T-helper 1 cell treated with Interleukin-12 subunit alpha and Interleukin-12 subunit beta and Interleukin-4 antibody, amounts not matched to agents 30 ng/mL and 1 ng/mL, for 36 hours (primary cell): ENCODE measurements around the gene SPOCD1. TPM values are rescaled to one million over a fixed set of nuclear protein-coding genes. Genes with fewer than 3 reads are reported as not detected.

Source experiments
- intact Hi-C: fragments of 100-400 bp; cut with micrococcal nuclease; formaldehyde crosslinking; loops from one replicate; pipeline ENCODE4 v1.15.1; 2024
- total RNA-seq: library from RNA; stranded (reverse); gene quantifications from 2 replicates; pipeline ENCODE4 v1.2.3, GENCODE V29; 2022

The SPOCD1 gene
- total RNA-seq, 1 donor from 2014 or later = not detected

DNA sequence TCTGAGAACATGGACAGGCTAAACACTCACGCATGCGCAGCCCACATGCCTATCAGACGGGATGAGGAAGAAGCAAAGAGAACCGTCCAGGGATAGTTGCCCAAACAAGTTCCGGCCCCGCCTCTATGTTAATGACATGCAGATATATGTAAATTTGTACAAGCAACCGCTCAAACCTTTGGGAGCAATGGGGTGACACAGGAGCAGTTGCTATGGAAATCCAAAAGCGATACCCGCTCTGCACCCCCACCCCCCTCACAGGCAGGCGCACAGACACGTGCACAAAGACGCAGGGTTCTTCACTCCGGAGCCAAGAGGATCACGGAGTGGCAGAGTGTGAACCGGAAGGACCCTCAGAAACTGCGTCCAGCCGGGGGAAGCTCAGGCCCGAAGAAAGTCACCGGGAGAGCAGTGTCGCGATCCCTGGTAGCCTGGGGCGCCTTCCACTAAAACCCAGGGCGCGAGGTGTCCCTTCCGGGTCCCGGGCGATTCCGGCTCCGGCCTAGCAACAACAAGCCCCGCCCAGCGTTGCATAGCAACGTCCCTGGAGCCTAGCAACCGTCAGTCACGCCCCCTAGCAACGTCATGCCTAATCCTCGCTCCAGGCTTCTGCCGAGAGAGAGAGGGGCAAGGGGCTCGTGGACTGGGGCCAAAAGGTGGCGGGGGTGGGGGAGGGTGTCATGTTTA, 27.5 kb downstream of the SPOCD1 start:
- intact Hi-C loops = loop anchor here (1.0 to 5.0 kb wide), 9 partner anchors 27 to 606 kb away; partner anchors contain the start of genes KHDRBS1, PEF1, SNRNP40 and SPOCD1

- intact Hi-C loops = loop anchor here (1.0 to 5.0 kb wide), 9 partner anchors 26 to 605 kb away; partner anchors contain the start of genes KHDRBS1, PEF1, SNRNP40 and SPOCD1
These were observed 28.1 kb downstream of the SPOCD1 start for GRCh38 chr1:31787786-31788137.

GRCh38 chr1:31787261-31787660, 28.6 kb downstream of the SPOCD1 start:
- intact Hi-C loops = loop anchor here (5.0 kb wide), 1 partner anchor 605 kb away; no protein-coding TSS in a partner anchor

GRCh38 chr1:31786366-31787060, 29.3 kb downstream of the SPOCD1 start:
- intact Hi-C loops = loop anchor here (5.0 kb wide), 1 partner anchor 604 kb away; no protein-coding TSS in a partner anchor

GRCh38 chr1:31785947-31786290, 29.9 kb downstream of the SPOCD1 start:
- intact Hi-C loops = loop anchor here (5.0 kb wide), 1 partner anchor 604 kb away; no protein-coding TSS in a partner anchor

DNA sequence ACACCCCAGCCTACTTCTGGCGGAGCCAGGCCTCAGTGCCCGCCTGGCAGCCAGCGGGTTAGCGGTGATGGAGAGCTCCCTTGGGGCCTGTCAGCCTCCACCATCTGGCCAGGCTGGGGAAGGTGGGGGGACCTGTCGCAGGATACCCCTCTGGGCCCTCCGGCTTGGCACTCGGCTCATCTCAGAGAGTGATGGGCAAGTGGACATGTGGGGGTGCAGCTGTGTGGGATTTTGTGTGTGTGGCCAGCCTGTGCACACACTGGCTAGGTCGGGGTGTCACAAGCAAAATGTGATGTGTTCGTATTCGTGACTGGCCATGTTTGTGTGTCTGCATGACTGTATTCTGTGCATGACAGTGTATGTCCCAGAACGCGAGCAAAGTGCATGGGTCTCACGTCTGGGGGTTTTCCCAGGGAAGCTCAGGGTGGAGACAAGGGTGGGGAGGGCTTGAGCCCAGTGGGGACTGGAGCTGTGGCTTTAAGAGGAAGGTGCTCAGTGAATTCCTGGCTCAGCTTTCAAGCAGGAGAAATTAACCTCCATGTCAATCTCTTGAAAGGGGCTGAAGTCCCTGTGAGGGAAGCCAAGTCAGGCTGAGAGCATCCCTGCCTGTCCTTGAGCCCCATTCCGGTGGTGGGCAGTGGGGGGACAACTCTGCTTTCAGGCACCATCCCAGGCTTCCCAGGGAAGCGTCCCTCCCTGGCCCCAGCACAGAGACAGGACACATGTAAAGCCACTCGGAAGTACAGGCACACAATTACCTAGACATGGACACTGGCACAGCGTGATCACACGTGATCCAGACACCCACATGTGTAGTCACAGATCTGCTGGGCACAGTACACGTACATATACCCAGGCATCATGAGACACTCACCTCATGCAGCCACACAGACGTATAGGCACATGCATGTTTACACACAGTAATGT, 30.5 kb downstream of the SPOCD1 start:
- intact Hi-C loops = loop anchor here (5.0 kb wide), 1 partner anchor 603 kb away; no protein-coding TSS in a partner anchor

GRCh38 chr1:31784356-31785019, 31.3 kb downstream of the SPOCD1 start:
- intact Hi-C loops = loop anchor here (5.0 kb wide), 1 partner anchor 602 kb away; no protein-coding TSS in a partner anchor

- intact Hi-C loops = no loop called here
These were observed 32.0 kb downstream of the SPOCD1 start for GRCh38 chr1:31783846-31784245.

DNA sequence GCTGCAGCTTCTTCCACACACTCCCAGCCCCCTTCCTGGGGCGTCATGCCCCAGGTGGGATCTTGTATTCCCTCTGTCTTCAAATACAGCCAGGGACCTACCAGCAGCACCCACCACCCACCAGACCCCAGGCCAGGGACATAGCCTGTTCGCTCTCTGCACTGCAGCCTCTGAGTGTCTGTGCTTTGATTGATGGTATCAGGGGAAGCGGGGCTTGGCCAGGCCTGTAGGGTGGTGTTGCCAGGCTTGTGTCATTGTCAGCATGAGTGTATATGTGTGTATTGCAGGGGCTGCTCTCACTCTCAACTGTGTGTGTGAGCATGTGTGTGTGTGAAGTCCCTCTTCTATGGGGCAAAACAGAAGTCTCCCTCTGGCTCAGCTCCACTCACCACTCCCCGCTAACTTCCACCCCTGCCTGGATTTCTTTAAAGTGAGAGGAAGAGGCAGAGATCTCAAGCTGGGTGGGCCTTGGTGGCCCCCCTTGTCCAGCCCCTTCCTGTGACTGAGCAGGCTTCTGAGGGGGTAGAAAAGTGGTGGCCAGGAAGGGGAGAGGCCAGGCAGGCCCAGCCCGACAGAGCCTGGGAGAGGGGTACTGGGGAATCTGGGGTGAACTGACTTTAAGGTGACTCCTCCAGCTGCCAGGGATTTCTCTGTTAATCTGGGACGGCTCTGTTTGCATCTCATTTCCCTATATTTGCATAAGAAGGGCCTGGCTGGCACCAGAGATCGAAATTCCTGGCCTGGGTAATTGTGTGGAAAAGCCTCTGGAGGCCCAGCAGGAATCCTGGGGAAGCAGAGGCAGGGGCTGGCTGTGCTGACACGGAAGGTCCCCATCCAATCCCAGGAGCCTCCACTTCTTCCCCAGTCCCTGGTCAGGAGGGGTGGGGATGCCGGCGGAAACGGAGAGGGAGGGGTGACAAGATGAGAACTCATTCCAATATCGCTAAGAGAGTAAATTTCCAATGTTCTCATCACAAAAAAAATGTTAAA, 33.1 kb downstream of the SPOCD1 start:
- intact Hi-C loops = no loop called here

GRCh38 chr1:31781756-31782371, 34.0 kb downstream of the SPOCD1 start:
- intact Hi-C loops = no loop called here

DNA sequence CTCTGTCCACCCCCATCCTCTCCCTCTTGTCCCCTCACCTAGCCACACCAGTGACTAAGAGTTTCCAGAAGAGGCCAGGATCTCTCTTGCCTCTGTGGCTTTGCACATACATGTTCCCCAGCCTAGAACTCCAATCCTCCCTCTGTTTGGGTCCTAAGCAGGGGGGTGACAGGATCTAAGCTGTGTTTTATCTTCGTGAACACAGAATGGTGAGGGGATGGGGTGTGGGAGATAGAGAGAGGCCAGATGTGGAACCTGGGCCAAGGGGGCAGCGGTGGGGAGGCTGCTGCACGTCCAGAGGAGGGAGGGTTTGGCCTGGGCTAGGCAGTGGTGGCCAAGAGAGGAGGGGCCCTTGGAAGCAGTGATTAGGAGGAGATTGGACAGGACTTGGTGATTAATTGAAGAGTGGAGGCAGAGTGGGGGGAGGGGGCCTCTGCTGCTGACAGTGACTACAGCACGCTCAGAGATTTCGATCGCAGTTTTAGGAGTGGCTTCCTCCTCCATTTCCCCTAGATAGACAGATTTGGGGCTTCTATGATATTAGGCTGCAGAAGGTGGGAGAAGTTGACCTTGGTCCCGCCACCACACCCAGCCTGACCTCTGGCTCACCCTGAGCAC, 34.6 kb downstream of the SPOCD1 start:
- intact Hi-C loops = no loop called here

GRCh38 chr1:31780632-31781031, 35.2 kb downstream of the SPOCD1 start:
- intact Hi-C loops = no loop called here

GRCh38 chr1:31779687-31780086, 36.1 kb downstream of the SPOCD1 start:
- intact Hi-C loops = no loop called here

GRCh38 chr1:31778763-31779488, 36.9 kb downstream of the SPOCD1 start:
- intact Hi-C loops = no loop called here

- intact Hi-C loops = no loop called here
These were observed 39.3 kb downstream of the SPOCD1 start for GRCh38 chr1:31776516-31776915.

DNA sequence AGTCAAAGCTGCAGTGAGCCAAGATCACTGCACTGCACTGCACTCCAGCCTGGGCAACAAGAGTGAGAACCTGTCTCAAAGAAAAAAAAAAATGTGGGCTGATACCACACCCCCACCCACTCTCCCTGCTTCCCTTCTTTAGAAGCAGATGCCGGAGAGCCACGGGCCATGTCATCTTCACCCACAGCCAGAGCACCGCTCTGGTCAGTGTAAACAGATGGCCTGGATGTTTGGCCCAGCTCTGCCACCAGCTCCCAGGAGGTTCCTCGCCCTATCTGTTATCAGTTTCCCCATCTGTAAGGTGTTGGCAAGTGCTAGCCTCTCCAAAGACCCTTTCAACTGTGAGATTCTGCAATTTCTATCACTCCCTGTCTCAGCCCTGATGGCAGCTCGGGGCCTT, 39.8 kb downstream of the SPOCD1 start:
- intact Hi-C loops = no loop called here

DNA sequence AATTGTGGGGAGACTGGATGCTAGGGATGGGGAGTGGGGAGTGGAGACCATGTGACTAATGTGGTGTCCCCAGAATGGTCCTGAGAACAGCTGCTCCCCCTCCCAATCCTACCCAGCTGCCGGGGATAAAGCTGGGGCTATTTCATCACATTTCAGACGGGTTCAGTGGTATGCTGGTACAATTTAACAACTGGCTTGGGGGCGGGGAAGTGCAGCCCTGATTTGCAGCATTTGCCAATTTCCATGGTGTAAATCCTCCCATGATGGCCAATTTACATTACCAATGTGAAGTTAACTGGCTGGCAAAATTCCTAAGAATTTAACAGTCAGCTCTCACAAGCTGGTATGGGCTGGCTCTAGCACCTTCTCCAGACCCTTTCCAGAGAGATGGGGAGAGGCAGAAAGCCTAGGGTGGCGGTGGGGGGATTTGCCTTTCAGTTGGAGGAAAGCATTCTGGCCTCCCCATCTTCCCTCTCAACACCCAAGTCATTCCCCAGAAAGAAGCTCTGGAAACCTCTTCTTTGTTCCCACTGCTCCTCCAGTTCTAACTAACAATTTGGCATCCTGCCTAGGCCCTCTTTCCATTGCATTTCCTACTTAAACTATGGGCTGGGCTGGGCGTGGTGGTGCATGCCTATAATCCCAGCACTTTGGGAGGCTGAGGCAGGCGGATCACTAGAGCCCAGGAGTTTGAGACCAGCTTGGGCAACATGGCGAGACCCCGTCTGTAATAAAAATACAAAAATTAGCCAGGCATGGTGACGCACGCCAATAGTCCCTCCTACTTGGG, 40.4 kb downstream of the SPOCD1 start:
- intact Hi-C loops = no loop called here
